ENCODE data around the gene EIF4G3.

- TF ChIP-seq, protein P1, sequence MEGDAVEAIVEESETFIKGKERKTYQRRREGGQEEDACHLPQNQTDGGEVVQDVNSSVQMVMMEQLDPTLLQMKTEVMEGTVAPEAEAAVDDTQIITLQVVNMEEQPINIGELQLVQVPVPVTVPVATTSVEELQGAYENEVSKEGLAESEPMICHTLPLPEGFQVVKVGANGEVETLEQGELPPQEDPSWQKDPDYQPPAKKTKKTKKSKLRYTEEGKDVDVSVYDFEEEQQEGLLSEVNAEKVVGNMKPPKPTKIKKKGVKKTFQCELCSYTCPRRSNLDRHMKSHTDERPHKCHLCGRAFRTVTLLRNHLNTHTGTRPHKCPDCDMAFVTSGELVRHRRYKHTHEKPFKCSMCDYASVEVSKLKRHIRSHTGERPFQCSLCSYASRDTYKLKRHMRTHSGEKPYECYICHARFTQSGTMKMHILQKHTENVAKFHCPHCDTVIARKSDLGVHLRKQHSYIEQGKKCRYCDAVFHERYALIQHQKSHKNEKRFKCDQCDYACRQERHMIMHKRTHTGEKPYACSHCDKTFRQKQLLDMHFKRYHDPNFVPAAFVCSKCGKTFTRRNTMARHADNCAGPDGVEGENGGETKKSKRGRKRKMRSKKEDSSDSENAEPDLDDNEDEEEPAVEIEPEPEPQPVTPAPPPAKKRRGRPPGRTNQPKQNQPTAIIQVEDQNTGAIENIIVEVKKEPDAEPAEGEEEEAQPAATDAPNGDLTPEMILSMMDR (IDR thresholded peaks at IDR 0.05): no peak
- TF ChIP-seq POLR2A (IDR thresholded peaks at IDR 0.05) (no peak), EP300 (IDR thresholded peaks at IDR 0.05) (no peak)
Measured at GRCh38 chr1:21052034-21052433, 124.7 kb downstream of the EIF4G3 start.
